ENCODE results near the gene FARSA. TPM values are rescaled to one million over a fixed set of nuclear protein-coding genes. Genes with fewer than 3 reads are reported as not detected.
A peak's percentile ranks its signal among the peaks of the same experiment; 100 is the strongest.

Gene FARSA
- total and polyA plus RNA-seq, 2 of the 13 experiments (the other 11 are each of a cell fraction or from before 2014, with no cell fraction given), result 25.9 to 72.0 TPM

GRCh38 chr19:12881172-12881808 is 52.2 kb downstream of the FARSA start, which contains the start of gene DNASE2:
DNASE2 (minus strand) TSS chr19:12881449; CDS start chr19:12881375, 74 bp downstream.
- Histone ChIP-seq H3K4me3 (replicated peaks in 1 of 3; ENCODE audit: insufficient read depth in 1 of 3, low read depth in 2 of 3, low read length in 3 of 3) (peak within 1 kb of the TSS; percentile 51 to 74 (median 60); a peak in 5 of 6 replicates), H4K20me1 (ENCODE audit: insufficient read depth, low read length) (no peaks in the 10 kb centered on the region), H3K4me2 (ENCODE audit: low read depth, low read length) (peak within 1 kb of the TSS; percentile 77), H3K27me3 (ENCODE audit: control insufficient read depth in 1 of 2, insufficient read depth in 2 of 2, low read length in 2 of 2) (peaks cover 0 to 6% of the 10 kb centered on the region in 2 experiments; a peak in 2 of 5 replicates), H2AFZ (ENCODE audit: low read length) (peak within 1 kb of the TSS; percentile 7), H3K36me3 (replicated peaks in 1 of 2; ENCODE audit: control insufficient read depth in 1 of 2, insufficient read depth in 2 of 2, low read length in 2 of 2) (no peaks in the 10 kb centered on the region), H3K4me1 (ENCODE audit: insufficient read depth, low read length) (peaks cover 22% of the 10 kb centered on the region), H3K9ac (ENCODE audit: insufficient read depth, low read depth, low read length) (peak within 1 kb of the TSS; percentile 56), H3K9me3 (ENCODE audit: low read length) (peaks cover 13% of the 10 kb centered on the region), H3K27ac (ENCODE audit: extremely low read length, insufficient read depth, low read length) (no peak within 1 kb of the TSS), H3K79me2 (ENCODE audit: insufficient read depth, low read length) (no peaks in the 10 kb centered on the region)
- intact Hi-C loops (cut with micrococcal nuclease; ENCODE audit: unreplicated experiment) (no loop called here), in situ Hi-C loops (cut with HindIII; ENCODE audit: extremely low pct_ligation_motif_present, low pct_unique_long_range_greater_than_20kb) (no loop called here)
- WGBS (ENCODE audit: low lambda C conversion rate), result 36% methylated on average over 12 of the region's 38 CpGs
- DNase-seq (ENCODE audit: low spot score) (peak; percentile 61), ATAC-seq (peak; percentile 65), FAIRE-seq (no peak)
- no TSS peak for BruUV-seq (replicated peaks)
- CTCF ChIA-PET (ENCODE audit: low intra/inter-chr PET ratio, low total read pairs), result interaction anchor here (1.1 kb wide), 1 partner anchor 84 kb away, joined by 3 read pairs; no protein-coding TSS in a partner anchor
- POLR2A ChIA-PET, result interaction anchor here (1.0 to 5.0 kb wide), 4 partner anchors 10 to 65 kb away, joined by 3 to 24 read pairs (median 8); partner anchors contain the start of gene GCDH
- peak; percentile 25; the same call in 1 of the 2 replicates for TF ChIP-seq CTCF (CRISPR knock-in tag; IDR thresholded peaks at IDR 0.05)
- TF ChIP-seq EHMT2 (IDR thresholded peaks at IDR 0.05; ENCODE audit: borderline replicate concordance, low read depth, low read length), result no peak
- TF ChIP-seq DMAP1 (CRISPR knock-in tag; IDR thresholded peaks at IDR 0.05), result 0 out of 2 replicates have a peak, but pooled peaks have one; percentile 34
- TF ChIP-seq DNMT3B (CRISPR knock-in tag; conservative IDR thresholded peaks at IDR 0.05), result no peak
- no peak for TF ChIP-seq ZSCAN30 (CRISPR knock-in tag; IDR thresholded peaks at IDR 0.05)
- TF ChIP-seq TAF15 (IDR thresholded peaks at IDR 0.05; ENCODE audit: low read depth, low read length, poor library complexity, severe bottlenecking), result no peak
- peak; percentile 83 for TF ChIP-seq RFX5 (IDR thresholded peaks at IDR 0.05; ENCODE audit: low read depth, low read length)
- no peak for TF ChIP-seq ZBTB44 (CRISPR knock-in tag; IDR thresholded peaks at IDR 0.05)
- TF ChIP-seq MATR3 (CRISPR knock-in tag; IDR thresholded peaks at IDR 0.05), result no peak
- TF ChIP-seq HMG20B (CRISPR knock-in tag; conservative IDR thresholded peaks at IDR 0.05), result no peak
- no peak for TF ChIP-seq HES4 (CRISPR knock-in tag; IDR thresholded peaks at IDR 0.05; ENCODE audit: borderline replicate concordance)
- no peak for TF ChIP-seq ZFP37 (CRISPR knock-in tag; IDR thresholded peaks at IDR 0.05; ENCODE audit: borderline replicate concordance)
- no peak for TF ChIP-seq MBD4 (IDR thresholded peaks at IDR 0.05; ENCODE audit: borderline replicate concordance, low read length)
- TF ChIP-seq RBFOX2 (IDR thresholded peaks at IDR 0.05; ENCODE audit: low read depth, low read length), result peak; percentile 52
- TF ChIP-seq ZNF446 (CRISPR knock-in tag; IDR thresholded peaks at IDR 0.05), result no peak
- no peak for TF ChIP-seq ZNF792 (CRISPR knock-in tag; IDR thresholded peaks at IDR 0.05)
- TF ChIP-seq FOXJ3 (CRISPR knock-in tag; IDR thresholded peaks at IDR 0.05; ENCODE audit: borderline replicate concordance), result no peak
- 0 out of 2 replicates have a peak, but pooled peaks have one; percentile 27 for TF ChIP-seq SP4 (CRISPR knock-in tag; IDR thresholded peaks at IDR 0.05)
- TF ChIP-seq TARDBP (CRISPR knock-in tag; IDR thresholded peaks at IDR 0.05), result no peak
- TF ChIP-seq KMT2B (CRISPR knock-in tag; IDR thresholded peaks at IDR 0.05), result no peak

All from HepG2 (cell line).